Measurements from ENCODE around the gene ERG28. TPM values are rescaled to one million over a fixed set of nuclear protein-coding genes. Genes with fewer than 3 reads are reported as not detected.

Gene ERG28
- polyA plus RNA-seq, 3 donors: 1.6 to 8.2 (median 5.7) TPM

GRCh38 chr14:75625034-75625433 lies 35.6 kb downstream of the ERG28 start:
- Mint-ChIP-seq H3K27me3 (ENCODE audit: low read depth in 3 of 3) (no peaks in the 10 kb centered on the region), H3K4me3 (no peak overlapping the region), H3K4me1 (peaks cover 4% of the 10 kb centered on the region), H3K36me3 (peaks cover 27 to 51% of the 10 kb centered on the region in 2 donors), H3K27ac (no peak overlapping the region), H3K9me3 (no peaks in the 10 kb centered on the region)
- H3K4me2 ChIP-seq (replicated peaks; ENCODE audit: extremely low read depth, low read length, poor library complexity, severe bottlenecking): no peak overlapping the region
- TF ChIP-seq CTCF (IDR thresholded peaks at IDR 0.05): no peak
- DNase-seq: no peak
- peaks cover 0 to 11% of the 10 kb centered on the region in 2 donors for H3K36me3 ChIP-seq (replicated peaks in 1 of 2; ENCODE audit: control insufficient read depth in 1 of 2, insufficient read depth in 2 of 2, low read length in 2 of 2)
- H3K79me2 ChIP-seq (ENCODE audit: insufficient read depth, low read length): no peaks in the 10 kb centered on the region
- H3K27ac ChIP-seq (ENCODE audit: low read depth in 1 of 2, low read length in 2 of 2): no peak overlapping the region
- H3K9ac ChIP-seq (ENCODE audit: insufficient read depth, low read length, poor library complexity, severe bottlenecking): no peak overlapping the region
- no peak overlapping the region for H3K4me3 ChIP-seq (replicated peaks in 1 of 3; ENCODE audit: low read depth in 2 of 3, low read length in 3 of 3)
- WGBS (ENCODE audit: insufficient coverage): no CpG with 5 or more reads among the region's 3 CpGs
- H3K27me3 ChIP-seq (ENCODE audit: control insufficient read depth in 2 of 2, insufficient read depth in 2 of 2, low read length in 2 of 2): no peaks in the 10 kb centered on the region
- no peaks in the 10 kb centered on the region for H3K4me1 ChIP-seq (ENCODE audit: control insufficient read depth in 1 of 2, insufficient read depth in 2 of 2, low read length in 2 of 2)
- H2AFZ ChIP-seq (ENCODE audit: insufficient read depth, low read depth, low read length, poor library complexity, severe bottlenecking): no peak overlapping the region
- intact Hi-C loops (cut with micrococcal nuclease): no loop called here
- H4K20me1 ChIP-seq (ENCODE audit: insufficient read depth, low read length): peaks cover 15% of the 10 kb centered on the region
- H3K9me3 ChIP-seq (replicated peaks in 1 of 2; ENCODE audit: control insufficient read depth in 1 of 2, insufficient read depth in 1 of 2, low read length in 2 of 2): no peaks in the 10 kb centered on the region

GRCh38 chr14:75619548-75619947 lies 41.1 kb downstream of the ERG28 start:
- H3K9me3 Mint-ChIP-seq: peaks cover under 1 to 8% (median 1%) of the 10 kb centered on the region in 7 donors
- peaks cover 0 to 5% (median 1%) of the 10 kb centered on the region in 3 donors for H3K27me3 Mint-ChIP-seq (ENCODE audit: low read depth in 3 of 3)
- Histone ChIP-seq H3K79me2 (ENCODE audit: insufficient read depth, low read length) (peaks cover 5% of the 10 kb centered on the region), H3K36me3 (replicated peaks in 1 of 2; ENCODE audit: control insufficient read depth in 1 of 2, insufficient read depth in 2 of 2, low read length in 2 of 2) (peaks cover 0 to 2% of the 10 kb centered on the region in 2 donors), H3K9me3 (replicated peaks in 1 of 2; ENCODE audit: control insufficient read depth in 1 of 2, insufficient read depth in 1 of 2, low read length in 2 of 2) (no peaks in the 10 kb centered on the region), H3K9ac (ENCODE audit: insufficient read depth, low read length, poor library complexity, severe bottlenecking) (no peak overlapping the region), H2AFZ (ENCODE audit: insufficient read depth, low read depth, low read length, poor library complexity, severe bottlenecking) (no peak overlapping the region), H3K27ac (ENCODE audit: low read depth in 1 of 2, low read length in 2 of 2) (no peak overlapping the region), H3K4me3 (replicated peaks in 1 of 3; ENCODE audit: low read depth in 2 of 3, low read length in 3 of 3) (no peak overlapping the region), H4K20me1 (ENCODE audit: insufficient read depth, low read length) (peaks cover 3% of the 10 kb centered on the region), H3K4me2 (replicated peaks; ENCODE audit: extremely low read depth, low read length, poor library complexity, severe bottlenecking) (no peak overlapping the region), H3K27me3 (ENCODE audit: control insufficient read depth in 2 of 2, insufficient read depth in 2 of 2, low read length in 2 of 2) (no peaks in the 10 kb centered on the region), H3K4me1 (ENCODE audit: control insufficient read depth in 1 of 2, insufficient read depth in 2 of 2, low read length in 2 of 2) (peaks cover 25 to 30% of the 10 kb centered on the region in 2 donors)
- intact Hi-C loops (cut with micrococcal nuclease): loop anchor here (5.0 kb wide), 1 partner anchor 33 kb away; no protein-coding TSS in a partner anchor
- WGBS (ENCODE audit: insufficient coverage): no CpG with 5 or more reads among the region's 1 CpG
- no peak for DNase-seq
- TF ChIP-seq CTCF (IDR thresholded peaks at IDR 0.05): no peak
- no peak overlapping the region for H3K4me3 Mint-ChIP-seq
- peaks cover 26% of the 10 kb centered on the region for H3K4me1 Mint-ChIP-seq
- H3K27ac Mint-ChIP-seq: peak overlapping the region in 3 of 7 donors; percentile 1 to 22 (median 17)
- peaks cover 15 to 21% of the 10 kb centered on the region in 2 donors for H3K36me3 Mint-ChIP-seq
